Heart right ventricle (tissue), 16 donors: Measurements from ENCODE around the gene KDM2B. TPM values are rescaled to one million over a fixed set of nuclear protein-coding genes. Genes with fewer than 3 reads are reported as not detected.

Experiments used
- ATAC-seq, 8 donors: fragments of 200-7000 bp; cut with Tn5 transposase; one replicate each; pipeline ENCODE4 v1.9.1; 2020; ENCODE audit warnings: mild to moderate bottlenecking in 8 of 8, moderate library complexity in 8 of 8, moderate number of reproducible peaks in 1 of 8
- DNase-seq, 2 donors: peaks; one replicate each; pipeline ENCODE4 v3.0.0-alpha.2; 2020
- H3K27ac ChIP-seq, 10 donors: fragments of 200-600 bp; sonication (generic) in 2 of 10; one replicate each; pipeline versions ENCODE4 v1.5.0 to v1.8.0; 2020 to 2022; ENCODE audit warnings: mild to moderate bottlenecking in 3 of 10
- H3K27me3 ChIP-seq, 7 donors: fragments of 200-600 bp; one replicate each; pipeline ENCODE4 v1.8.0; 2021 to 2022; ENCODE audit warnings: mild to moderate bottlenecking in 2 of 7
- H3K36me3 ChIP-seq, 9 donors: fragments of 200-600 bp; sonication (generic) in 1 of 9; one replicate each; pipeline versions ENCODE4 v1.5.0 to v1.8.0; 2020 to 2022; ENCODE audit warnings: mild to moderate bottlenecking in 2 of 9
- H3K4me1 ChIP-seq, 9 donors: fragments of 200-600 bp; sonication (generic) in 1 of 9; one replicate each; pipeline versions ENCODE4 v1.5.0 to v1.8.0; 2020 to 2022; ENCODE audit warnings: mild to moderate bottlenecking in 4 of 9
- H3K4me3 ChIP-seq, 10 donors: fragments of 200-600 bp; sonication (generic) in 2 of 10; one replicate each; pipeline versions ENCODE4 v1.5.0 to v1.8.0; 2020 to 2022; ENCODE audit warnings: mild to moderate bottlenecking in 7 of 10, moderate library complexity in 2 of 10
- H3K9me3 ChIP-seq, 11 donors: fragments of 200-600 bp in 10 of 11; sonication (generic) in 2 of 11; one replicate each; pipeline versions ENCODE4 v1.5.0 to v1.8.0; 2013 to 2022; ENCODE audit warnings: mild to moderate bottlenecking in 2 of 11, control low read depth in 1 of 11, moderate library complexity in 1 of 11
- WGBS, 2 donors: extraction: QIAGEN DNeasy Blood & Tissue Kit; methylation state at CpG; one replicate each; pipeline ENCODE4 v1.1.7; 2013; ENCODE audit warnings: inconsistent platforms in 1 of 2; 5-methylcytosine and 5-hydroxymethylcytosine counted together
- intact Hi-C, 10 donors: fragments of 100-400 bp; cut with DNase I; formaldehyde crosslinking; loops; one replicate each; pipeline versions ENCODE4 v1.11.1 to v1.14.2; 2022
- polyA plus RNA-seq, 2 donors: library from polyadenylated mRNA; stranded (reverse); fragments of 200-250 nt; gene quantifications; one replicate each; pipeline ENCODE4 v1.2.3, GENCODE V29; 2013
- total RNA-seq, 10 donors: library from RNA; stranded (reverse); fragmentation: NEBNext Ultra II Directional in 3 of 10; extraction: Animal tissue kit (Norgen Biotek cat#: 25700) in 3 of 10; gene quantifications; one replicate each; pipeline versions ENCODE4 v1.2.1 to v1.2.4, GENCODE V29; 2021 to 2023
- TF ChIP-seq, protein P1 (sequence below), 9 donors: fragments of 200-600 bp; sonication (generic) in 2 of 9; IDR thresholded peaks; one replicate each; pipeline versions ENCODE4 v1.5.0 to v1.8.0; 2021 to 2022; ENCODE audit warnings: antibody characterized with exemption in 9 of 9, mild to moderate bottlenecking in 5 of 9, moderate library complexity in 1 of 9
- donor health status: Arrhythmogenic right ventricular cardiomyopathy.
- donor health status: ischemic (EF 13 %, LVEDD 7.1; RV severe dilation, severe dysfunction).
- donor health status: healthy with polysubstance abuse.
- donor health status: DM: no; HTN: yes; CAD: no.
- donor health status: DM: no; HTN: no; CAD: no.
- donor health status: ischemic (EF 25% LVEDD 6.9; RV normal size, moderate dysfunction).
- donor health status: ischemic (EF 25% LVEDD 5.7; RV mildly dilated, moderate dysfunction).
- donor health status: healthy.
- donor health status: DM: yes; HTN: yes; CAD: no.
- donor health status: Ischemic cardiomyopathy.
- donor health status: ischemic (EF 35%, LVEDD 5.7; RV mildly dilated, moderate dysfunction).
- donor health status: nonischemic (EF 11% LVEDD 7.7; RV severe dilation, severe dysfunction).
- donor health status: DM: yes; HTN: yes; CAD: no.
- donor health status: PGD.
- donor health status: ischemic (EF 29% LVEDD 5.4; RV normal size, mild dysfunction).
- donor health status: nonischemic (EF 23%, LVEDD 6.1; RV moderate dilation, normal function).

The KDM2B gene
- total and polyA plus RNA-seq, 12 donors, result 4.8 to 18.4 (median 13.6) TPM

GRCh38 chr12:121472150-121472905 lies 108.5 kb downstream of the KDM2B start:
- intact Hi-C loops, result no loop called here
- TF ChIP-seq, protein P1, sequence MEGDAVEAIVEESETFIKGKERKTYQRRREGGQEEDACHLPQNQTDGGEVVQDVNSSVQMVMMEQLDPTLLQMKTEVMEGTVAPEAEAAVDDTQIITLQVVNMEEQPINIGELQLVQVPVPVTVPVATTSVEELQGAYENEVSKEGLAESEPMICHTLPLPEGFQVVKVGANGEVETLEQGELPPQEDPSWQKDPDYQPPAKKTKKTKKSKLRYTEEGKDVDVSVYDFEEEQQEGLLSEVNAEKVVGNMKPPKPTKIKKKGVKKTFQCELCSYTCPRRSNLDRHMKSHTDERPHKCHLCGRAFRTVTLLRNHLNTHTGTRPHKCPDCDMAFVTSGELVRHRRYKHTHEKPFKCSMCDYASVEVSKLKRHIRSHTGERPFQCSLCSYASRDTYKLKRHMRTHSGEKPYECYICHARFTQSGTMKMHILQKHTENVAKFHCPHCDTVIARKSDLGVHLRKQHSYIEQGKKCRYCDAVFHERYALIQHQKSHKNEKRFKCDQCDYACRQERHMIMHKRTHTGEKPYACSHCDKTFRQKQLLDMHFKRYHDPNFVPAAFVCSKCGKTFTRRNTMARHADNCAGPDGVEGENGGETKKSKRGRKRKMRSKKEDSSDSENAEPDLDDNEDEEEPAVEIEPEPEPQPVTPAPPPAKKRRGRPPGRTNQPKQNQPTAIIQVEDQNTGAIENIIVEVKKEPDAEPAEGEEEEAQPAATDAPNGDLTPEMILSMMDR (IDR thresholded peaks at IDR 0.05), result no peak
- H3K27ac ChIP-seq, result no peak overlapping the region
- ATAC-seq (no peak), DNase-seq (no peak)
- H3K9me3 ChIP-seq, result no peaks in the 10 kb centered on the region
- no peaks in the 10 kb centered on the region for H3K27me3 ChIP-seq
- WGBS, 2 donors, result 95 to 96% methylated on average over 7 of the region's 7 CpGs
- no peak overlapping the region for H3K4me3 ChIP-seq
- peaks cover 5 to 12% (median 7%) of the 10 kb centered on the region in 9 donors for H3K4me1 ChIP-seq
- H3K36me3 ChIP-seq, result peaks cover 0 to 4% (median 0%) of the 10 kb centered on the region in 9 donors

DNA sequence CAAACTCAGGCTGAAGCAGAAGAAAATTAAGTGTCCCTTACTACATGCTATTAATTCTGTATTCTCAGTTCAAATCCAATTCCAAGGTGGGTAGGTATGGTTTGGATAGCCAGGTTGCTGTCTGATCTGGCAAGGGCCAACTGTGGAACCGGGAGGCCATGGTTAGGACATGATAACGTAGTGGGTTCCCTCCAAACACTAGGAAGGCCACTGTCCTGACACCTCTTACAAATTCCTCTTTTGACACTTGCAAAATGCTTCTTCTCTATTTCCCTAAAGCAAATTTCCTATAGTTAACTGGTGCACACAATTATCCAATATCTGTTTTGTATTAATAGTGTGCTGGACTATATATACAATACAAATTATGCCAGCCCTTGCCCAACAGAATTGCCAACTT lies 110.1 kb downstream of the KDM2B start:
- Histone ChIP-seq H3K4me3 (no peak overlapping the region), H3K36me3 (peaks cover 0 to 4% (median 0%) of the 10 kb centered on the region in 9 donors), H3K27me3 (no peaks in the 10 kb centered on the region), H3K9me3 (no peaks in the 10 kb centered on the region), H3K4me1 (peaks cover 5 to 17% (median 12%) of the 10 kb centered on the region in 9 donors), H3K27ac (no peak overlapping the region)
- 79 to 86% methylated on average over 2 of the region's 2 CpGs for WGBS, 2 donors
- TF ChIP-seq, protein P1 (IDR thresholded peaks at IDR 0.05), result no peak
- ATAC-seq (no peak), DNase-seq (no peak)
- intact Hi-C loops, result no loop called here

GRCh38 chr12:121468499-121468801 lies 112.4 kb downstream of the KDM2B start:
- ATAC-seq, result no peak
- H3K27ac ChIP-seq, result peak overlapping the region in 1 of 10 donors; percentile 59

DNA sequence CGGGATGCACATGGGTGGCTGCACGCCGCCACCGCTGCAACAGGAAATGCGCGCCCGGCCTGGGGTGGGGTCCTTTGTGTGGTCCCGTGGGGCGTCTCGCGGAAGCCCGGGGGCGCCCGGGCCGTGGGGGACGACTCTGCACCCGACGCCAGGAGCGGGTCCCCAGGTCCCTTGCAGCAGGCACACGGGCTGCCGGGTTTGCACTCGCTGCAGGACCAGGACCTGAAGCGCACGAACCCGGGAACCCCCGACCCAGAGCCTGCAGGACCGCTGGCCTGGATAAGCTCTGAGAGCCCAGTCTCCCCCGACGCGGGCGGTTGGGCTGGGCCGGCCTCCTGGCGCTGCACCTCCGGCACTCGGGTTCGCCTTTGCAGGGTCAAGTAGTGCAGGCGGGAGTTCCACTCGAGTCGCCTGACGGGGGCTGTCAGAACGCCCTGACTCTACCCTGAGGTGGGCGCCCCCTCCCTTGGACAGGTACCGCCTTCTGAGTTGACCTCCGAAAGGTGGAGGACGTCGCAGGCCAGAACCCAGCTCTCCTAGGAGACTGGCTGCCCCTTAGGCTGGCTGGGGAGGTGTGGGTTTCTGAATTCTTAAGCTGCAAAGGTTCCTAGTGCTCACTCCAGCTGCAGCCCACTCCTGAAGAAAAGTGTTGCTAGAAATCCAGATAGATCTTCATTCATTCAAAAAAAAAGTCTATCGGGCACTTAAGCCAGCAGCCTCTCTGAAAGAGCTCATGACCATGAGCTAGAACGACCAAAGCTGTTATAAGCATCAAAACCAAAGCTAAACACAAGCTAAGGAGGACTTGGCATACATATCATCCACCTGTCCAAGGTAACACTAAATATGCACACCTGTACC lies 113.0 kb downstream of the KDM2B start:
- Histone ChIP-seq H3K27ac (peak overlapping the region in 7 of 10 donors; percentile 16 to 81 (median 59)), H3K4me3 (peak overlapping the region; percentile 47 to 73 (median 60)), H3K36me3 (peaks cover 0 to 6% (median 0%) of the 10 kb centered on the region in 9 donors), H3K9me3 (no peaks in the 10 kb centered on the region), H3K27me3 (no peaks in the 10 kb centered on the region), H3K4me1 (peaks cover 5 to 25% (median 17%) of the 10 kb centered on the region in 9 donors)
- ATAC-seq (peak; percentile 3 to 60 (median 37)), DNase-seq (peak in 1 of 2 donors; percentile 27)
- WGBS, 2 donors, result 5 to 6% methylated on average over 48 of the region's 48 CpGs
- intact Hi-C loops, result no loop called here
- TF ChIP-seq, protein P1 (IDR thresholded peaks at IDR 0.05), result no peak

More at GRCh38 chr12:121468499-121468801, 112.4 kb downstream of the KDM2B start:
- H3K4me3 ChIP-seq, result no peak overlapping the region
- 58 to 73% methylated on average over 4 of the region's 4 CpGs for WGBS, 2 donors
- peaks cover 5 to 25% (median 17%) of the 10 kb centered on the region in 9 donors for H3K4me1 ChIP-seq
- intact Hi-C loops, result no loop called here
- no peaks in the 10 kb centered on the region for H3K9me3 ChIP-seq
- H3K36me3 ChIP-seq, result peaks cover 0 to 6% (median 0%) of the 10 kb centered on the region in 9 donors
- TF ChIP-seq, protein P1 (IDR thresholded peaks at IDR 0.05), result no peak
- no peaks in the 10 kb centered on the region for H3K27me3 ChIP-seq
- DNase-seq, result no peak
